Measurements from ENCODE around the gene MIER2.

The MIER2 gene

GRCh38 chr19:318509-318774 is 26.2 kb downstream of the MIER2 start:
- TF ChIP-seq, protein P1, sequence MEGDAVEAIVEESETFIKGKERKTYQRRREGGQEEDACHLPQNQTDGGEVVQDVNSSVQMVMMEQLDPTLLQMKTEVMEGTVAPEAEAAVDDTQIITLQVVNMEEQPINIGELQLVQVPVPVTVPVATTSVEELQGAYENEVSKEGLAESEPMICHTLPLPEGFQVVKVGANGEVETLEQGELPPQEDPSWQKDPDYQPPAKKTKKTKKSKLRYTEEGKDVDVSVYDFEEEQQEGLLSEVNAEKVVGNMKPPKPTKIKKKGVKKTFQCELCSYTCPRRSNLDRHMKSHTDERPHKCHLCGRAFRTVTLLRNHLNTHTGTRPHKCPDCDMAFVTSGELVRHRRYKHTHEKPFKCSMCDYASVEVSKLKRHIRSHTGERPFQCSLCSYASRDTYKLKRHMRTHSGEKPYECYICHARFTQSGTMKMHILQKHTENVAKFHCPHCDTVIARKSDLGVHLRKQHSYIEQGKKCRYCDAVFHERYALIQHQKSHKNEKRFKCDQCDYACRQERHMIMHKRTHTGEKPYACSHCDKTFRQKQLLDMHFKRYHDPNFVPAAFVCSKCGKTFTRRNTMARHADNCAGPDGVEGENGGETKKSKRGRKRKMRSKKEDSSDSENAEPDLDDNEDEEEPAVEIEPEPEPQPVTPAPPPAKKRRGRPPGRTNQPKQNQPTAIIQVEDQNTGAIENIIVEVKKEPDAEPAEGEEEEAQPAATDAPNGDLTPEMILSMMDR (IDR thresholded peaks at IDR 0.05; ENCODE audit: low read depth, low read length), result no peak
- no peak overlapping the region for H3K4me3 ChIP-seq (ENCODE audit: low read depth, low read length)
- H3K27me3 ChIP-seq (ENCODE audit: insufficient read depth, low read depth, severe bottlenecking), result no peaks in the 10 kb centered on the region
- H3K36me3 ChIP-seq, result peaks cover 70% of the 10 kb centered on the region
- no peak overlapping the region for H3K27ac ChIP-seq
- no peaks in the 10 kb centered on the region for H3K9me3 ChIP-seq (ENCODE audit: severe bottlenecking)
- no peak for DNase-seq

GRCh38 chr19:317710-318508 is 26.7 kb downstream of the MIER2 start:
- Histone ChIP-seq H3K27me3 (ENCODE audit: insufficient read depth, low read depth, severe bottlenecking) (no peaks in the 10 kb centered on the region), H3K36me3 (peaks cover 70% of the 10 kb centered on the region), H3K27ac (no peak overlapping the region), H3K9me3 (ENCODE audit: severe bottlenecking) (no peaks in the 10 kb centered on the region), H3K4me3 (ENCODE audit: low read depth, low read length) (no peak overlapping the region)
- TF ChIP-seq, protein P1 (IDR thresholded peaks at IDR 0.05; ENCODE audit: low read depth, low read length), result no peak
- no peak for DNase-seq

GRCh38 chr19:315811-316210 is 28.8 kb downstream of the MIER2 start:
- no peak for DNase-seq
- Histone ChIP-seq H3K27ac (no peak overlapping the region), H3K36me3 (peaks cover 58% of the 10 kb centered on the region), H3K27me3 (ENCODE audit: insufficient read depth, low read depth, severe bottlenecking) (no peaks in the 10 kb centered on the region), H3K4me3 (ENCODE audit: low read depth, low read length) (no peak overlapping the region), H3K9me3 (ENCODE audit: severe bottlenecking) (no peaks in the 10 kb centered on the region)
- TF ChIP-seq, protein P1 (IDR thresholded peaks at IDR 0.05; ENCODE audit: low read depth, low read length), result no peak

DNA sequence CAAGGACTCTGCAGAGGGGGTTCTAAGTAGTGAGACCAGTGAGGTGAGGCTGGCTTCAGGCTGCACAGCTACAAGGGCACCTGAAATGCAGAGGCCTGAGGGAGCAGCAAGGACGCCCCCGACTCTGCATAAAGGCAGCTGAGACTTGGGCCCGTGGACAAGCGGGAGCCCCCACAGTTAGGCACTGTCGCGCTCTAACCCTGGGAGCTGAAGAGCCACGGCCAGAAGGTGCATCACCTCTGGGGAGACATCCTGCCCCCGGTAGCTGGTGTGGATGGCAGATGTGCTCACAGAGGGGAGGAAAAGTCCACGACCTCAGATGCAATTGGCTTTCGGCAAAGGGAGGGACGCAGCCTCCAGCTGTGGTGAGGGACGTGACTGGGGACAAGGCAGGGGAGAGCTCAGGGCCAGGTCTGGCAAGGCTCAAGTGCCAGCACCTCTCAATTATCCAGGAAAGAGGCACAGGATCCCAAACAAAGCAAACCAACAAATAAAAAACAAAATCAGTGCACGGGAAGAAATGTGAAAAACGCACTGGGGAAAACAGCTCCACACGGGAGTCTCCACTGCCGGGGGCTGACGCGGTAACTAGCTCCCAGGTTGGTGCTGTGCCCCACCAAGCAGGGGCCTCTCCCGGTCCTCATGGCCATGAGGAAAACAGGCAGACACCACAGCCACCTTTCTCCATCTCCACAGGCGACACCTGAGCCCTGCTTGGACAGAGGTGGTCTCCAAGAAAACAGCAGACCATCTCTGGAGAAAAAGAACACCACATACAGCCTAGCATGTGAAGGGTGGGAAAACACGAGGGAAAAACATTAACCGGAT is 30.4 kb downstream of the MIER2 start:
- no peak overlapping the region for H3K4me3 ChIP-seq (ENCODE audit: low read depth, low read length)
- H3K9me3 ChIP-seq (ENCODE audit: severe bottlenecking), result no peaks in the 10 kb centered on the region
- DNase-seq, result no peak
- H3K27ac ChIP-seq, result no peak overlapping the region
- TF ChIP-seq, protein P1 (IDR thresholded peaks at IDR 0.05; ENCODE audit: low read depth, low read length), result no peak
- peaks cover 55% of the 10 kb centered on the region for H3K36me3 ChIP-seq
- H3K27me3 ChIP-seq (ENCODE audit: insufficient read depth, low read depth, severe bottlenecking), result no peaks in the 10 kb centered on the region

GRCh38 chr19:313169-313987 is 31.2 kb downstream of the MIER2 start:
- DNase-seq, result no peak
- H3K27me3 ChIP-seq (ENCODE audit: insufficient read depth, low read depth, severe bottlenecking), result no peaks in the 10 kb centered on the region
- H3K4me3 ChIP-seq (ENCODE audit: low read depth, low read length), result no peak overlapping the region
- H3K9me3 ChIP-seq (ENCODE audit: severe bottlenecking), result no peaks in the 10 kb centered on the region
- peaks cover 56% of the 10 kb centered on the region for H3K36me3 ChIP-seq
- H3K27ac ChIP-seq, result no peak overlapping the region
- TF ChIP-seq, protein P1 (IDR thresholded peaks at IDR 0.05; ENCODE audit: low read depth, low read length), result no peak

Measured in WERI-Rb-1 (cell line).